Activated naive CD4-positive, alpha-beta T cell treated with anti-CD3 and anti-CD28 coated beads, Interleukin-2, amount 10 ng/mL, durations not matched to agents 7 days and 5 days (primary cell): ENCODE results near the gene ZNF48.

Source experiments
- CTCF ChIA-PET: fragments of 350-600 bp; sonication (Branson Sonifier 250); formaldehyde crosslinking; loops from one replicate; lab custom pipeline; 2021; ENCODE audit warnings: antibody characterized with exemption; lab: Charles Lee
- DNase-seq: peaks from one replicate; pipeline ENCODE4 v3.0.0-alpha.2; 2020
- H3K27ac Mint-ChIP-seq: one replicate; pipeline ENCODE4 v1.8.0; 2021; ENCODE audit warnings: mild to moderate bottlenecking, moderate library complexity, mixed read lengths
- H3K27me3 Mint-ChIP-seq: one replicate; pipeline ENCODE4 v1.8.0; 2021; ENCODE audit warnings: mild to moderate bottlenecking, mixed read lengths
- H3K36me3 Mint-ChIP-seq: one replicate; pipeline ENCODE4 v1.8.0; 2021; ENCODE audit warnings: mixed read lengths
- H3K4me1 Mint-ChIP-seq: one replicate; pipeline ENCODE4 v1.8.0; 2021; ENCODE audit warnings: mixed read lengths
- H3K4me3 Mint-ChIP-seq: one replicate; pipeline ENCODE4 v1.8.0; 2021; ENCODE audit warnings: mild to moderate bottlenecking, moderate library complexity, mixed read lengths
- H3K9me3 Mint-ChIP-seq: one replicate; pipeline ENCODE4 v1.8.0; 2021; ENCODE audit warnings: mixed read lengths

The ZNF48 gene

DNA sequence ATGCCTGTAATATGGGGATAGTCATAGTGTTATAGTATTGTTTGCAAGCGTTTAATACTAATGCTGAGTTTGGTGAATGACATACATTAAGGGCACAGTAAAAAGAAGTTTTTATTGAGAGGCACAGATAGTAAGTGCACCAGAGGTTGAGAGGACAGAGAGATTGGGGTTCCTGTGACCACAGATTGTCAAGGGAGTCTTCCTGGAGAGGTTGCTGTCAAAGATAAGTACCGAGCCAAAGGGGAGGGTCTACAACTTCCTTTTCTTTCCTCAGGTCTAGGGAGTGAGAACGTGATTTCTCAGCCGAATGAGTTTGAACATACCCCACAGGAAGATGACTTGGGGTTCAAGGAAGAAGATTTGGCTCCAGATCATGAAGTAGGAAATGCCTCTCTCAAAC is 1.8 kb downstream of the ZNF48 start:
- Mint-ChIP-seq H3K27ac (peak overlapping the region; percentile 60), H3K9me3 (no peaks in the 10 kb centered on the region), H3K36me3 (peaks cover 24% of the 10 kb centered on the region), H3K4me1 (peaks cover 48% of the 10 kb centered on the region), H3K27me3 (peaks cover 10% of the 10 kb centered on the region), H3K4me3 (peak overlapping the region; percentile 88)
- CTCF ChIA-PET = interaction anchor here (2.6 kb wide), 1 partner anchor 14 kb away, joined by 11 read pairs; the partner anchor contains the start of gene SEPTIN1
- no peak for DNase-seq

GRCh38 chr16:30397776-30398660 is 2.8 kb downstream of the ZNF48 start:
- CTCF ChIA-PET = no interaction called here
- H3K27ac Mint-ChIP-seq = no peak overlapping the region

GRCh38 chr16:30398661-30399434 is 3.6 kb downstream of the ZNF48 start:
- Mint-ChIP-seq H3K4me1 (peaks cover 48% of the 10 kb centered on the region), H3K9me3 (no peaks in the 10 kb centered on the region), H3K27ac (no peak overlapping the region), H3K4me3 (peak overlapping the region; percentile 49), H3K36me3 (peaks cover 24% of the 10 kb centered on the region), H3K27me3 (peaks cover 24% of the 10 kb centered on the region)
- DNase-seq = no peak
- CTCF ChIA-PET = interaction anchor here (1.6 kb wide), 1 partner anchor 11 kb away, joined by 7 read pairs; no protein-coding TSS in a partner anchor

More at GRCh38 chr16:30397776-30398660, 2.8 kb downstream of the ZNF48 start:
- Mint-ChIP-seq H3K27me3 (peaks cover 19% of the 10 kb centered on the region), H3K9me3 (no peaks in the 10 kb centered on the region), H3K4me1 (peaks cover 48% of the 10 kb centered on the region), H3K4me3 (no peak overlapping the region), H3K36me3 (peaks cover 24% of the 10 kb centered on the region)
- no peak for DNase-seq

- CTCF ChIA-PET = interaction anchor here (1.6 kb wide), 1 partner anchor 10 kb away, joined by 7 read pairs; no protein-coding TSS in a partner anchor
- H3K4me3 Mint-ChIP-seq = peak overlapping the region; percentile 78
- DNase-seq = no peak
- peaks cover 31% of the 10 kb centered on the region for H3K27me3 Mint-ChIP-seq
- H3K9me3 Mint-ChIP-seq = no peaks in the 10 kb centered on the region
- H3K27ac Mint-ChIP-seq = peak overlapping the region; percentile 42
- peaks cover 24% of the 10 kb centered on the region for H3K36me3 Mint-ChIP-seq
- peaks cover 41% of the 10 kb centered on the region for H3K4me1 Mint-ChIP-seq
Measured at GRCh38 chr16:30399435-30400186, 4.4 kb downstream of the ZNF48 start.

DNA sequence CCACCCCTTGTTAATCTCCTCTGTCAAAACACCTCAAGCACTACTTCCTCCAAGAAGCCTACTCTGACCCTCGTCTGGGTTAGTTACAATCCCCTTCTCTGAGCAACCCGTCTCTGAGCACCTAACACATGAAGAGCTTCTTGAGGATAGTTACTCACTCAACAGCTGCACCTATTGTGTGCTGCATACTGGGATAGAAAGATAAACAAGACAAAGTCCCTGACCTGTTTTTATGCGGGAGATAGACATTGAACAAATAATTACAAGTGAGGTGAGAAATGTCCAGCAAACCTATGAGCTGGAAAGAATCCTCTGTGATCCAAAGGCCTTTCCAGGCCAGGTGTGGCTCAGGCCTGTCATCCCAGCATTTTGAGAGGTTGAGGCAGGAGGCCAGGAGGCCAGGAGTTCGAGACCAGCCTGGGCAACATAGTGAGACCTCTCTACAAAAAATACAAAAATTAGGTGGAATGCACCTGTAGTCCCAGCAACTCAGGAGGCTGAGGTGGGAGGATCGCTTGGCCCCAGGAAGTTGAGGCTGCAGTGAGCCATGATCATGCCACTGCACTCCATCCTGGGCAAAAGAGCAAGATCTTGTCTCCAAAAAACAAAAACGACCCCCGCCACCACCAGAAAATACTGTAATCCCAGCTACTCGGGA is 6.7 kb downstream of the ZNF48 start:
- no peak overlapping the region for H3K27ac Mint-ChIP-seq
- no peak for DNase-seq
- H3K4me1 Mint-ChIP-seq = peaks cover 33% of the 10 kb centered on the region
- peaks cover 17% of the 10 kb centered on the region for H3K36me3 Mint-ChIP-seq
- peaks cover 34% of the 10 kb centered on the region for H3K27me3 Mint-ChIP-seq
- peak overlapping the region; percentile 78 for H3K4me3 Mint-ChIP-seq
- H3K9me3 Mint-ChIP-seq = no peaks in the 10 kb centered on the region
- CTCF ChIA-PET = interaction anchor here (1.1 kb wide), 1 partner anchor 19 kb away, joined by 4 read pairs; no protein-coding TSS in a partner anchor

GRCh38 chr16:30406795-30407101 is 11.5 kb downstream of the ZNF48 start:
- Mint-ChIP-seq H3K9me3 (no peaks in the 10 kb centered on the region), H3K4me1 (peaks cover 26% of the 10 kb centered on the region), H3K27me3 (peaks cover 25% of the 10 kb centered on the region), H3K27ac (peak overlapping the region; percentile 88), H3K4me3 (peak overlapping the region; percentile 81), H3K36me3 (peaks cover 2% of the 10 kb centered on the region)
- CTCF ChIA-PET = interaction anchor here (0.9 to 1.7 kb wide), 8 partner anchors 11 to 314 kb away, joined by 3 to 6 read pairs (median 4); partner anchors contain the start of gene ZNF48
- no peak for DNase-seq

- CTCF ChIA-PET = interaction anchor here (0.9 to 1.7 kb wide), 9 partner anchors 10 to 315 kb away, joined by 3 to 6 read pairs (median 3); partner anchors contain the start of gene ZNF48
- peaks cover 30% of the 10 kb centered on the region for H3K4me1 Mint-ChIP-seq
- H3K4me3 Mint-ChIP-seq = peak within 1 kb of the TSS; percentile 81
- H3K27ac Mint-ChIP-seq = peak within 1 kb of the TSS; percentile 88
- H3K36me3 Mint-ChIP-seq = peaks cover 7% of the 10 kb centered on the region
- H3K27me3 Mint-ChIP-seq = peaks cover 23% of the 10 kb centered on the region
- no peaks in the 10 kb centered on the region for H3K9me3 Mint-ChIP-seq
- DNase-seq = peak; percentile 94
Measured at GRCh38 chr16:30407102-30407803, 12.0 kb downstream of the ZNF48 start, which contains the start of gene ZNF771. TSS of gene ZNF771 (plus strand) at chr16:30407606. CDS start at chr16:30408054, 448 bp downstream.

GRCh38 chr16:30407804-30408534 is 12.7 kb downstream of the ZNF48 start:
- CTCF ChIA-PET = interaction anchor here (1.0 to 2.5 kb wide), 11 partner anchors 10 to 316 kb away, joined by 3 to 19 read pairs (median 4); partner anchors contain the start of genes TBX6 and ZNF48
- H3K36me3 Mint-ChIP-seq = peaks cover 8% of the 10 kb centered on the region
- no peaks in the 10 kb centered on the region for H3K9me3 Mint-ChIP-seq
- peaks cover 31% of the 10 kb centered on the region for H3K4me1 Mint-ChIP-seq
- peaks cover 16% of the 10 kb centered on the region for H3K27me3 Mint-ChIP-seq
- peak overlapping the region; percentile 81 for H3K4me3 Mint-ChIP-seq
- H3K27ac Mint-ChIP-seq = peak overlapping the region; percentile 71
- DNase-seq = no peak

GRCh38 chr16:30409125-30410060 is 14.2 kb downstream of the ZNF48 start:
- Mint-ChIP-seq H3K27ac (no peak overlapping the region), H3K4me3 (no peak overlapping the region), H3K4me1 (peaks cover 31% of the 10 kb centered on the region), H3K36me3 (peaks cover 14% of the 10 kb centered on the region), H3K27me3 (peaks cover 5% of the 10 kb centered on the region), H3K9me3 (no peaks in the 10 kb centered on the region)
- DNase-seq = peak; percentile 95
- CTCF ChIA-PET = interaction anchor here (0.6 to 2.5 kb wide), 29 partner anchors 9 to 377 kb away, joined by 3 to 19 read pairs (median 4); partner anchors contain the start of genes CD2BP2, TBX6, ZNF48 and ZNF688

GRCh38 chr16:30413112-30413806 is 18.0 kb downstream of the ZNF48 start:
- Mint-ChIP-seq H3K27ac (no peak overlapping the region), H3K4me3 (no peak overlapping the region), H3K36me3 (peaks cover 16% of the 10 kb centered on the region), H3K27me3 (no peaks in the 10 kb centered on the region), H3K4me1 (peaks cover 38% of the 10 kb centered on the region), H3K9me3 (no peaks in the 10 kb centered on the region)
- no peak for DNase-seq
- CTCF ChIA-PET = no interaction called here

- Mint-ChIP-seq H3K9me3 (no peaks in the 10 kb centered on the region), H3K36me3 (peaks cover 16% of the 10 kb centered on the region), H3K4me3 (no peak overlapping the region), H3K4me1 (peaks cover 37% of the 10 kb centered on the region), H3K27ac (no peak overlapping the region), H3K27me3 (no peaks in the 10 kb centered on the region)
- DNase-seq = no peak
- CTCF ChIA-PET = interaction anchor here (1.1 to 1.2 kb wide), 2 partner anchors 16 to 202 kb away, joined by 3 to 4 read pairs; partner anchors contain the start of gene DCTPP1
Measured at GRCh38 chr16:30414159-30414558, 18.9 kb downstream of the ZNF48 start.
